Chondrocyte (in vitro differentiated cells): Measurements from ENCODE around the gene RGS9. TPM values are rescaled to one million over a fixed set of nuclear protein-coding genes. Genes with fewer than 3 reads are reported as not detected.

ENCODE experiments used
- DNase-seq: peaks from one replicate; pipeline ENCODE4 v3.0.0; 2021; ENCODE audit warnings: mixed read lengths, low spot score
- H3K27ac Mint-ChIP-seq: one replicate; pipeline ENCODE4 v1.8.0; 2021; ENCODE audit warnings: mild to moderate bottlenecking, moderate library complexity, mixed read lengths; ENCODE audit not compliant: unreplicated experiment
- H3K27me3 Mint-ChIP-seq: 2 replicates; pipeline ENCODE4 v1.8.0; 2021; ENCODE audit warnings: low read depth, mixed read lengths
- H3K36me3 Mint-ChIP-seq: 2 replicates; pipeline ENCODE4 v1.8.0; 2021; ENCODE audit warnings: low read depth, mixed read lengths
- H3K4me1 Mint-ChIP-seq: 2 replicates; pipeline ENCODE4 v1.8.0; 2021; ENCODE audit warnings: low read depth, mild to moderate bottlenecking, mixed read lengths
- H3K4me3 Mint-ChIP-seq: one replicate; pipeline ENCODE4 v1.8.0; 2021; ENCODE audit warnings: mild to moderate bottlenecking, moderate library complexity, mixed read lengths; ENCODE audit not compliant: unreplicated experiment
- H3K9me3 Mint-ChIP-seq: 2 replicates; pipeline ENCODE4 v1.8.0; 2021; ENCODE audit warnings: low read depth, mixed read lengths
- CTCF ChIP-seq: fragments of 200-600 bp; sonication (generic); IDR thresholded peaks from 2 replicates; pipeline ENCODE4 v1.5.0; 2021; ENCODE audit warnings: antibody characterized with exemption, mild to moderate bottlenecking, moderate library complexity
- total RNA-seq: library from RNA; stranded (reverse); gene quantifications from 3 replicates; pipeline ENCODE4 v1.2.1, GENCODE V29; 2021

RGS9 gene
- total RNA-seq, 1 donor from 2014 or later = 14.9 TPM

GRCh38 chr17:65219707-65220106 lies 82.5 kb downstream of the RGS9 start:
- no peaks in the 10 kb centered on the region for H3K9me3 Mint-ChIP-seq
- no peak overlapping the region for H3K4me3 Mint-ChIP-seq
- no peaks in the 10 kb centered on the region for H3K36me3 Mint-ChIP-seq
- no peak for TF ChIP-seq CTCF
- H3K27ac Mint-ChIP-seq = no peak overlapping the region
- peaks cover 22% of the 10 kb centered on the region for H3K4me1 Mint-ChIP-seq
- no peak for DNase-seq
- H3K27me3 Mint-ChIP-seq = no peaks in the 10 kb centered on the region

- Mint-ChIP-seq H3K4me3 (no peak overlapping the region), H3K4me1 (peaks cover 22% of the 10 kb centered on the region), H3K27ac (no peak overlapping the region), H3K27me3 (no peaks in the 10 kb centered on the region), H3K36me3 (no peaks in the 10 kb centered on the region), H3K9me3 (no peaks in the 10 kb centered on the region)
- no peak for TF ChIP-seq CTCF
- no peak for DNase-seq
Observed at GRCh38 chr17:65220732-65221131, 83.6 kb downstream of the RGS9 start.

GRCh38 chr17:65222214-65222738 lies 85.1 kb downstream of the RGS9 start:
- H3K9me3 Mint-ChIP-seq = no peaks in the 10 kb centered on the region
- peaks cover 16% of the 10 kb centered on the region for H3K4me1 Mint-ChIP-seq
- no peak overlapping the region for H3K27ac Mint-ChIP-seq
- no peaks in the 10 kb centered on the region for H3K36me3 Mint-ChIP-seq
- H3K27me3 Mint-ChIP-seq = no peaks in the 10 kb centered on the region
- H3K4me3 Mint-ChIP-seq = no peak overlapping the region
- no peak for TF ChIP-seq CTCF
- no peak for DNase-seq

- Mint-ChIP-seq H3K9me3 (no peaks in the 10 kb centered on the region), H3K27me3 (no peaks in the 10 kb centered on the region)
Observed at GRCh38 chr17:65225061-65225460, 87.9 kb downstream of the RGS9 start.

GRCh38 chr17:65226227-65226626 lies 89.1 kb downstream of the RGS9 start:
- H3K27ac Mint-ChIP-seq = no peak overlapping the region
- H3K9me3 Mint-ChIP-seq = no peaks in the 10 kb centered on the region
- H3K4me1 Mint-ChIP-seq = no peaks in the 10 kb centered on the region
- no peak overlapping the region for H3K4me3 Mint-ChIP-seq
- H3K36me3 Mint-ChIP-seq = no peaks in the 10 kb centered on the region
- DNase-seq = no peak
- H3K27me3 Mint-ChIP-seq = no peaks in the 10 kb centered on the region
- TF ChIP-seq CTCF = no peak

More at GRCh38 chr17:65225061-65225460, 87.9 kb downstream of the RGS9 start:
- no peaks in the 10 kb centered on the region for H3K36me3 Mint-ChIP-seq
- no peaks in the 10 kb centered on the region for H3K4me1 Mint-ChIP-seq
- no peak for DNase-seq
- H3K4me3 Mint-ChIP-seq = no peak overlapping the region
- TF ChIP-seq CTCF = no peak
- no peak overlapping the region for H3K27ac Mint-ChIP-seq
